Measurements from ENCODE around the gene INHBB.
"Not testable (repeated sequence)": the region's sequence is repeated elsewhere in the genome, so short reads cannot be mapped to it uniquely, and the experiment has no call there.

Gene INHBB

DNA sequence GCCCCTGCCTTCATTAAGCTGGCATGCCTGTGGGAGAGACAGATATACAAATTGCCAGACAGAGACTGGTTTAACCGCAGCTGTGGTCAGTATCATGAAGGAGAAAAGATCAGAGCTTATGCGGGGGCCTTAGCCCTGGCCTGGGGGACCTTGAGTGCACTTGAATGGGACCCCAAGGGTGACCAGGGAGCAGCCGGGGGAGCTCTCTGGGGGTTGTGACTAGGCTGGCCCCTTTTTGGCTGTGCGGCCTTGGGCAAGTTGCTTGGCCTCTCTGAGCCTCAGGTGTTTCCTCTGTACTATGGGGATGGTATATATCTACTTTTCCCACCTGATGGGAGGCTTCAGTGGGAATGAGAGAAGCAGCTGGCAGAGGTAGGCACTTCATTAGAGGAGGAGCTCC is 35.7 kb downstream of the INHBB start:
- DNase-seq (ENCODE audit: low spot score): no peak

DNA sequence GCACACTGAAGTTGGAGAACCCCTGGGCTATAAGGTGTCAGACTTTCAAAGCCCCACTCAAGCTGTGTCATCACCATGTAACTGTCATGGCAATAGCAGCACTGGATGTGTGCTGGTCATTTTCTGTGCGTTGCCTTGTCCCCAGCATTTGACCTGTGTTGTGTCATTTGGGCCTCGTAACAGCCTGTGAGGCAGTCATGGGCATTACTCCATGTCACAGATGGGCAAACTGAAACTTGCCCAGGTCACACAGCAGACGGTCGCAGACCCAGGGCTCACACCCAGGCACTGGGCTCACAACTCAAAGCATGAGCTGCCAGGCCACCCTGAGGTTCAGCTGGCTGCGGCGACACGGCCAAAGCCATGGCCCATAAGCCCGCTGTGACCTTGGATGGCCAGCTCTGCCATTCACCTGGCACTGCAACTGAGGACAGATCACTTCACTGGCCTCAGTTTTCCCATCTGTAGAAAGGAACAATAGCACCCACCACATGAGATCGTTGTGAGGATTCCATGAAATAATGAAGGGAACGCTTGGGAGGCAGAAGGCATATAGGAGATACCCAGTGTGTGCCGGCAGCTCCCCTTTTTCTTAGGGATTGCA is 36.7 kb downstream of the INHBB start:
- DNase-seq (ENCODE audit: low spot score): no peak

DNA sequence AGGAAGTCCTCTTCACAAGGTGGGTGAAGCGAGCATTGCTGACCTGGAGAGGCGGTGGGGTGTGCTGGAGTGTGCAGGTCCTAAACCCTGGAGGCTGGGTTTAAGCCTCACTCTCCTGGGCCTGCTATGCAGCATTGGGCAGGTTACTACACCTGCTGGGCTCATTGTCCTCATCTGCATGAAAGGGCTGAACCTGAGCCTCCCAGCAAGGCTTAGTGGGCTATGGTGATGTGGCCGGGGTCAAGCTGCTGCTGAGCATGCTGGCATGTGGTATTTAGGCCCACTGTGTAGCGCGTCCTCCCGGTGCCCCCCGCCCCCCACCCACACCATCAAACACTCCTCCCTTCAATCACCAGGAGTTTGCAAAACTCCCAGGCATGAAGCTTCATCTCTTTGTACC is 37.3 kb downstream of the INHBB start:
- DNase-seq (ENCODE audit: low spot score): no peak

DNA sequence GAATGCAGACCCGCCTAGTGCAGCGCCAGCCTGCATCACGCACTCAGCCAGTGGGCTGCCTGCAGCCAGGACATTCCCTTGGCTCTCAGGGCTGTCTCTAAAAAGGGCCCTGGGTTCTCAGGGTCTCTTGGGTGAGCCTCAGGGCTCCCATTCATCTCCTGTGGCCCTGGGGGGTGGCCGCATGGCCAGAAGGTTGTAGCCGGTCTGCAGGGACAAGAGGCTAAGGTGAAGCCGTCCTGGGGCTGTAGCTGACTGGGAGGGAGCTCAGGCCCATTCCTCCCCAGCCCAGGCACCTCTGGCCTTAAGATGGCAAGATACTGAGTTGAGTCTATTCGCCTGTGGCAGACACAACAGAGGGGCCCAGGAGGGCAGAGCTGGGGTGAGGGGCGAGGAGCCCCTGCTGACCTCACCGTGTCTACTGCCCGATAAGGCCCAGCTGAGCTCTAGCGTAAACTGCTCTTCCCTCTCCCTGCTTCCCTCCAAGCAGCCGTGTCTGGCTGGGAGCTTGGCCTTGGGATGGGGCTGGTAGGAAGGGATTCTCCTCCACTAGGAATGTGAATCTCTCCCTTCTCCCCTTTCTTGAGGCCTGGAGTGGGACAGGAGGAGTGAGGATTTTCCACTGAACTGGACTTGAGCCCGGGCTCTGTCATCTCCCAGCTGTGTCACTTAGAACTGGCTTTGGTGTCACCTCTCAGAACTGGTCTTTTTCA is 37.9 kb downstream of the INHBB start:
- DNase-seq (ENCODE audit: low spot score): no peak

DNA sequence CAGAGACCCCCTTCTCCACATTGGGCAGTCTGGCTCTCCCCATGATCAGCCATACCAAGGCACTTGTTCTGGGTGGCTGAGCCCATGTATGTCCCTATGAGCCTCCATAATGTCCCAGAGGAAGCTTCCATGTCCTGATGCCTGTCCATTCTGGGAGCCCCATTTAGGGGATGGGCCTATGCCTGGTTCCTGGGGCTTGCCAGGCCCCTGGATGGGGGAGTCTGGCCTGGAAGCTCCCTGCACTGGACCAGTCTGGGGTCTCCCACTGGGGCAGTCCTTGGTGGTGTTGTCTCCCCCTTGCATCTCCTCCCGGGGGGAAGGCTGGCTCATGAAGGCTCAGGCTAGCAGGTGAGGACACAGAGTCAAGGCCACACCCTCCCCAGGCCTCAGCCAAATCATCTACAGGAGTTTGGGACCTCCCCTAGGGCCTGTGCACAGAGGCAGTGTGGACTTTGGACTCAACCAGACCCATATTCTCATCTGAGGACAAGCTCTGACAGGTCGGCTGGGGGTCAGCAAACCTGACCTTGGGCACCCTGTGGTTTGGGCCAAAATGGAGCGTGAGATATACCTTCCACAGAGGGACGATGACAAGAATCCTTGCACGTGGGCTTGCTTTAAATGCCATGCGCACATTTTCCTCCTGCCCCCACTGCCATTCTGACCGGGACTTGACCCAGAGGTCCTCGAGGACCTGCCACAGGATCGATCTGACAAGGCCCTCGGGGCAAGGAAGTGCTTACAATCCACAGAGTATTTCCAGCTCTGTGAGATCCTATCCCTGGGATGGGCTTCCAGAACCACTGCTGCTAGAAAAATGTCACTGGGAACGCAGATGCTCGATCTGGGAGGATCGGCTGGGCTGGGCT is 38.8 kb downstream of the INHBB start:
- no peak for DNase-seq (ENCODE audit: low spot score)

DNA sequence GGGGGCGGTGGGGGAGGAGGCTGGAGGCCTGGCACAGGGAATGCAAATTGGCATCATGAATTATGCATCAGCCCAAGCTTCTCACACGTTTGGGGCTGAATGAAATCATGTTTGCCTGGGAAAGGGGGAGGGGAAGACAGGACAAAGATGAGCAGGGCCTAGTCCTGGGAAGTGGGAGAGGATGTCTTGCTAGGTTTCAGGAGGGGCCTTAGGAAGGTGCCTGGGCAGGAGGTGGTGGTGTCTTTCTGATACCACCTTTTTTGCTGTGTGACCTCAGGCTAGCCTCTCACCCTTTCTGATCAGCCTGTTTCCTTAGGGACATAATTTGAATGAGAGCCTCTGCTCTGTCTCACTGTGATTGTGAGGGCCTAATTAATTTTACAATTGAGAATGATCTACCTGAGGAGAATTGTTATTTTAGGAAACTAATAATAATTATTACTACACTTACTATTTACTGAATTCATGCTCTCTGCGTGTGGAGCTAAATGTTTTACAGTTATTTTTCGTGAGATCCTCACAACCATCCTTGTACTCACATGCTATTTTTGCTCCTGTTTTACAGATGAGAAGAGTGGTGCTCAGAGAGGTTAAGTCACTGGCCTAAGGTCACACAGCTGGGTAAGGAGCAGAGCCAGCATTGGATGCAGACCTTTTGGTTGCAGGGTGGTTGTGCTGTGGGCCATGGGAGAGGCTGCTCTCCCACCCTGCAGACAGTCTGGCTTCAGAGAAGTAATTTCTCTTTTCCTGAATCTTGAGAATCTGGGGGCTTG is 39.6 kb downstream of the INHBB start:
- DNase-seq (ENCODE audit: low spot score): no peak

DNA sequence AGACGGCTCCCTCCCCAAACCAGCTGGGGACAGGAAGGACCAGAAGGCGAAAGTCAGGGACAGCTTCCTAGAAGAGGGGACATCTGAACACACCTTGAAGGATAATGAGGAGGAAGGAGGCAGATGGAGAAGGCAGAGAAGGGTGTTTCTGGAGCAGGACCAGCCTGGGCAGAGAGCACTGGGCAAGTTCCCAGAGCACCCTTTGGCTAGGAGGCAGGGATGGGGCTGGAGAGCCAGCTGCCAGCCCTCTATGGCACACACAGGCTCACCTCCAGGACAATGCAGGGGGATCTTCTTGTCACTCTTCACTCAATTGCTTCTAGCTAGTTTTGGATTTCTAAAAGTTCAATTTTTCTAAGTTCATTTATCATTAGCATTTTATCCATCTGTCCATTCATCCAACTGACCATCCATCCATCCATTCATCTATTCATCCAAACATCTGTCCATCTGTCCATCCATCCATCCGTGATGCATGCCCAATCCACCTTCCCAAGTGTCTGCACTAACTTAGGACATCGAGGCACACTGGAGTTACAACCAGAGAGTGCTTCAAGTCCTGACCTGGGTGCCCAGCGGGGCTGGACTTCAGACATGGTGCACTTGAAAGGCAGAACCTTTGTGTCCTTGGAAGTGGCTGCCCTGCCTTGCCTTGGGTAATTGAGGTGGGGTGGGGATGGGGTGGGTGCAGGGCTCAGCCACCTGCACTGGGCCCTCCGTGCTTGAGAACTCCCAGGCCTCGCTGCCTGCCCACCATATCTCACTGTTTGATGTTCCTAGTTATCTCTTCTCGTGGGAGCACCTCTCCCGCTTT is 42.5 kb downstream of the INHBB start:
- no peak for DNase-seq (ENCODE audit: low spot score)

DNA sequence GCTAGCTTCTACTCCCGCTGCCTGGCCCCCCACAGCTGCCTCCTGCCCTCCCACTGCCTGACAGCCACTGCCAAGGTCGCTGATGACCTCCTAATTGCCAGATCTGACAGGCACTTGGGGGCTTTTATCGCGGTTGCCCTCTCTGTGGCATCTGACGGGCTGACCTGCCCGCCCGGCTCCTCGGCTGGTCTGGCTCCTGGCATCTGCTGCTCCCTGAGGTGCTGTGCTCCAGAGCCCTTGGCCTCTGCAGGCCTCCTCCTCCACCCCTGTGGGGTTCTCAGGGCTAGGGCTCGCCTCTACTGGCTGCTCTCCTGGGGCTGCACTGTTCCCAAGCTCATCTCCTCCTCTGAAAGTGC is 43.1 kb downstream of the INHBB start:
- DNase-seq (ENCODE audit: low spot score): no peak

DNA sequence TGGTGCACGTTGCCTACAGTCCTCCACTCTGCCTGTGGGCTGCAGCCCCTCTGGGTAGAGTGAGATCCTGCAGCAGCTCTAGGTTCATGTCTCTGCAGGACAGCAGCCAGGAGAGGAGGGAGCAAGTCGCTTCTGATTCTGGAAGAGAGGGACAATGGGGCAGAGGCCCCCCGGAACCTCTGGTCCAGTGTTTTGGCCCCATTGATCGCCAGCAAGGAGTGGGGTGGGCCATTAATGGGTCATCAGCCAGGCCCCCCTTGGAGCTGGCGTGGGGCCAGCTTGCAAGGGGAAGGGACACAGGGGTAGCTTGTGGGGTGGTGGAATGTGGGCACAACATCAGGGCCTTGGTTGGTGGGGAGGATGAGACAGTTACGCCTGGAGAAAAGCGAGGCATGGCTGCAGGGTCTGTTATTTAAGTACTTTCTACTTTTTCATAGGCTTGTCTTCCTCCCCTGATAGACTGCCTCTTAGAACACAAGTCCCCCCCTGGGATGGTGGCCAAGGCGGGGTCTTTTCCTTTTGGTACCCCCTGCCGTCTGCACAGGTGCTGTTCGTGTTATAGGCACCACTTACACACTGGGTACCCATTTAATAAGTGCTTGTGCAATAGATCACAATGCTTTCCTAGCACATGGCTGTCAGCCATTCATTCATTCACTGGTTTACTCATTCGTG is 44.6 kb downstream of the INHBB start:
- DNase-seq (ENCODE audit: low spot score): no peak

DNA sequence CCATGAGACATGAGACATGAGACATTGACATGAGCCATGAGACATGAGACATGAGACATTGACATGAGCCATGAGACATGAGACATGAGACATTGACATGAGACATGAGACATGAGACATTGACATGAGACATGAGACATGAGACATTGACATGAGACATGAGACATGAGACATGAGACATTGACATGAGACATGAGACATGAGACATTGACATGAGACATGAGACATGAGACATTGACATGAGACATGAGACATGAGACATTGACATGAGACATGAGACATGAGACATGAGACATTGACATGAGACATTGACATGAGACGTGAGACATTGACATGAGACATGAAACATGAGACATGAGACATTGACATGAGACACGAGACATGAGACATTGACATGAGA is 45.4 kb downstream of the INHBB start:
- DNase-seq (ENCODE audit: low spot score): not testable (repeated sequence)

DNA sequence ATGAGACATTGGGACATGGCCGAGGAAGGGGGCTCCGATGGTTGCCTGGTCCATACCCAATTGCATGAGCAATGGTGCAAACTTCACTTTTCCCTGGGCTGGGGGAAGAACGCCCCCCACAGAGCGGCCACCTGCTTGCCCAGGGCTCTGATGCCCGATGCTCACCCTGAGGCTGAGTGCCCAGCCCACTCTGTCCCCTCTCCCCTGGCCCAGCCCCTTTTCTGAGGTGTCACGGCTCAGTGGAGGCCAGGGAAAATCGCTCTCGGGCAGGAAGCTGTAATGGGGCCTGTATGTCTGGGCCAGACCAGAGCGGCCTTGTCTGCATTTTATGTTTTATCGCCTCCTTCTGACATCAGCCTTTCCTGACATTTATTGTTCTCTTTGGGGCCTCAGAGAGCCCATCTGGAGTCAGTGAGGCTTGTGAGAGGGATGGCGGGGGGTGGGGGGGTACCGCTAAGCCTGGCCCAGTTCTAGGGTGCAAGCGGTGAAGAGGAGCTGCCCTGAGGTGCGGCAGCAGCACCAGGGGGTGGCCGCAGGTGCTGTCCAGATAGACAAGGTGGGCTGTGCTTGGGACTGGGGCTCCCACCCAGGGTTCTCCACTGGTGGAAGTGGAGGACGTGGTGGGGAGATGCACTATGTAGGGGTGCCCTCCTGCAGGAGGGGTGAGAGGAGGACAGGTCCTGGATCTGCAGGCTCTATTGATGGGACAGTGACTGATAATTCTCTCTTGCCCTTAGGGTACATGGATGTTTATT is 46.2 kb downstream of the INHBB start:
- DNase-seq (ENCODE audit: low spot score): no peak

DNA sequence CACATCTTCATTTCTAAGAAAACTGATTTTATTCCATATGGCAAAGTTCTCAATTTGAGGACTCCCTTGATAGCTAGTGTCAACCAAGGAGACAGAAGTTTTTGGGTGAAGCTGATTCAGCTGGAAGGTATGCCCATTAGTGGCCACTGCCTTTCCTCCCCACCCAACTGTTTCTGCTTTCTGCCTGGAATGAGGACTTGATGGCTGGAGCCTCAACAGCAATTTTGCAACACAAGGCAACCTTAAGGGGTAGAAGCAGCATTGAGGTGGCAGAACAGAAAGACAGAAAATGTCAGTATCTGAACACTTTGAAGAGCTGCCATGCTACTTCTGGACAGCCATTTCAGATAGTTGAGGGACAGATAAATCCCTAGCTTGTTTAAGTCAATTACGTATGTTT is 47.0 kb downstream of the INHBB start:
- DNase-seq (ENCODE audit: low spot score): no peak

DNA sequence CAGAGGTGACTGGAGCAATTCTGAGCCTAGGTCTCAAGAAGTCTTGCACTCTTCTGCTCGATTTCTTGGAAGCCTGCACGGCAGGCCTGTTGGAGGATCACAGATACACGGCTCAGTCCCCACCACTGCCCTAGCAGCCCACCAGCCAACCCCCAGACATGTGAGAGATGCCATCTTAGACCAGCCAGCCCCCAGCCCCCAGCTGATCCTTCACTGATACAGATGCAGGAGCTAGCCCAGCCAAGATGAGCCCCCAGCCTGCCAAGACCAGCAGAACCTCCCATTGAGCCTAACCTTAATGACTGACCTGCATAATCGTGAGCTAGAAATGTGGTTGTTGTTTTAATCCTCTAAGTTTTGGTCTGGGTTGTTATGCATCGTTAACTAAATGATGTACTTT is 47.5 kb downstream of the INHBB start:
- DNase-seq (ENCODE audit: low spot score): no peak

DNA sequence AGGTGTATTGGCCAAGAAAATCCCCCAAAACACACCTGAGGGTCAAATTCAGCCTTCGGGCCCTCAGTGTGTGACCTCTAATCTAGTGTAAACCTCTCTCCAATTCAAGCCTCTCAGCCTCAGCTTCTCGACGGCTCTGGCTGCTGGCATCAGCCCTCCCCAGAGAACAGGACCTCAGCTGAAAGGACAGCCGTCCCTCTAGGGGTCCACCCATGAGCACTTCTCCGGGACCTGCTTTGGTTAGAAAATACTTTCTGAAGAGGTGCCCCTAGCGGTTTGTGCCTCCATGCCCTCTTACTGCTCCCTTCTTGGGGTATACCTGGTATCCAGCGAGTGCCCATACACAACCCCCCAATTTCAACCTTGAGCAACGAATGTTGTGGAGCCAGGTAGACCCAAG is 48.8 kb downstream of the INHBB start:
- DNase-seq (ENCODE audit: low spot score): no peak

DNA sequence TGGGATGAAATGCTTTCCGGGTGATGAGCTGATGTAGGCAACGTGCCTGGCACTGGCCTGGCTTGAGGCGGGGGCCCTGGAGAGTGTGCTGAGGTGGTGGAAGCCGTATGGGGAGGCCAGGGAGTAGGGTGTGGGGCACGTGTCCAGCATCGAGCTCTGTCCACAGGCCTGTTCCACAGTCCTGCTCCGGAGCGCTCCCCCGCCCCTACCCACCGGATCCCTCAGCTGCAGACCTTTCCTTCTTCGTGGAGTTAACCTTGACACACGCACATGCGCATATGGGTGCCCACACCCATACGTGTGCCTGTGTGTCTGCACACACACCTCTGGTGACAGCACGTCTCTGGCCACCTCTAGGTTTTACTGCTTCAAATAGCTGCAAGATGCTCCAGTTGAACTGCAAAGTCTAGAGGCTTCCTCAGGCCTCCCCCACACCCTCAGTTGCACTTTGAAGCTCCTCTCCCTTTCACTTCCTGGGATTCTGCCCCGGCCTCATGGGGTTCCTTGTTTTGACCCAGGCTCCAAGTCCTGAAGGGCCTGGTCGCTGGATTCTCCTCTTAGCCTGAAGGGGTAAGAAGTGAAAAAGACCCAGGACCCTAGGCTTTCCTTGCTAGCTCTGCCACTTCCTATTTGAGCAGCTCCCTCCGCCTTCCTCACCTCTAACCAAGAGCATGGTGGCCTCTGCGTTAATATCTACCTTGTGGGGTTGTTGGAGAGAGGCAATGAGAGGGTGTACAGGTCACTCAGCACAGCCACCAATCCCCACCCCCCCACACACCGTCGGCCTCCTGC is 49.5 kb downstream of the INHBB start:
- no peak for DNase-seq (ENCODE audit: low spot score)

DNA sequence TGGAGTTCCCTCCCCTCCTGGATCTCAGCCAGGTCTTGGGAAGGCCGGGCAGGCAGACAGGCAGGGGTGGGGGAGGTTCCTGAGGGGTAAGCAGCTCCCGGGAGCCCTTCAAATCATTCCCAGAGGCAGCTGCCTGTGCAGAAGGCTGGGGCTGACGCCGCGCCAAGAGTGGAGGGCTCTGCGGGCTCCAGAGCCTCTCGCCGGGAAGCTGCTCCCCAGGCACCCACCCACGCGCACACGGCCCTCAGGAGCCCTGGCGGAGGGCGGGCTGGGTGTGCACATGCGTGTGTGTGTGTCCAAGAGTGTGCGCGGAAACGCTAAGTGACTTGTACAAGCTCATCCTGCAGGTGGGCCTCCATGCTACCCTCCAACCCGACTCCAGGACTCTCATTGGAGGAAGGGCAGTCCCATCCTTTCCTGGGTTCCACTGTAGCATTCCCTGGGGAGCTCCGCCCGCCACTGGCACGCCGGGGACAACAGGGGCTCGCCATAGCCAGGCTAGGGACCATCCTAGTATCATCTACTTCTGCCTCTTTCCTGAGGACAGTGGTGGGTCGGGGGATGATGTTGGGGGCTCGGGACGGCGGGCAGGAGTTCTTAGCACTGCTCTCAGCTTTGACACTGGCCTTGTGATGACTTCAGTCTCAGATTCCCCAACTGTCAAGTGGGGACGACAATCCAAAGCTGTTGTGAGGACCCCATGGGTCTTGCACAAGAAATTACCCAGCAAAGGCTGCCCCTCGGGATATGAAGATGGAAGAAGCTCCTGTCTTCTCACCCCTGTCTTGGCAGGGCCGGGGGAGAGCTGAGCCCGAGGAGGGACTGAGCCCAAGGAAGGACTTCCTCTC is 50.3 kb downstream of the INHBB start:
- no peak for DNase-seq (ENCODE audit: low spot score)

DNA sequence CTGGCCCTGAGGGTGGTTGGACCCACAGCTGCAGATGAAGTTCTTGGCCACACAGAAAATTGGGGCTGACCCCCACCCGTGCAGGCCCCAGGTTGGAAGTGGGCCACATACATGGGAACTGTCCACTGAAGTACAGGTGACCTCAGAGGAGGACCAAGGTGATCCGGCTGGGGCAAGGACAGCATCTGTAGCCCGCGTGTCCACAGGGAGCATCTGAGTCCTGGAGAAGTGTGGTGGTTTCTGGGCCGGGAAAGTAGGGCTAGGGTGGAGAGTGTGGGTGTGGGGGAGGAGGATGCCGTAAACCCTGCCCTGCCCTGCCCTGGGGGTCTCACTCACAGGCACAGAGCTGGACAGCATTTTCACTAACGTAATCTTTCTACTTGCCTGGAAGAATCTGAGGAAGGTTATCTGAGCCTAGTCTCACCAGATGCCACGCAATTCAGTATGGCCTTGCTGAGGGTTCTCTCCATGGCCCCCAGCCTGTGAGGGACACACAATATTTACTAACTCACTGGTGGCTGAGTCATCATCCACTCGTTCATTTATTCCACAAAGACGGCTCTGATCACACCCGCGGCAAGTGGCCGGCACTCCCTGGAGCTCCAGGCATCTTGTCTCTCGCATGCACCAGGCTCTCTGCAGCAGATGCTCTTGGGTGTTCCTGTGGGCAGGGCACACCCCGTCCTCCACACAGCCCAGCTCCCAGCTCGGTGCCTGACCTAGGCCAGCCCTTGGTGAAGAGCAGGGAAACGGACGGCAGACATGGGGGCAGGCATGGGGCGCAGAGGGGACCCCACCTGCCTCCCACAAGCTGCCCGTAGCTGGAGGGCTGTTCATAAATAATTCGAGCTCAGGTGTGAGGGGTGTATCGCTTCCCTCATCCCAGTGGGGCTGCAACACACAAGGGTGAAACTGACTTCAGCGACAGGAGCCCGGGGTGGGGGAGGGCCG is 51.2 kb downstream of the INHBB start:
- no peak for DNase-seq (ENCODE audit: low spot score)
